ENCODE measurements around the gene ZNF736. TPM values are rescaled to one million over a fixed set of nuclear protein-coding genes. Genes with fewer than 3 reads are reported as not detected.

Gene ZNF736
- total RNA-seq: 9.0 and 11.7 TPM in 2 replicates

GRCh38 chr7:64313740-64314491 lies at the start of gene ZNF736:
ZNF736 (plus strand) TSS chr7:64313961; CDS start chr7:64314151, 190 bp downstream.

Other genes with a start within 250 kb of the ZNF736 start
- gene ZNF735, start 106.8 kb upstream of the ZNF736 start, total RNA-seq: not detected in 2 replicates
- not detected in 2 replicates for gene ZNF679, start 85.5 kb upstream of the ZNF736 start, total RNA-seq
- 18.0 and 23.4 TPM in 2 replicates for gene ZNF680, start 249.1 kb downstream of the ZNF736 start, total RNA-seq